ENCODE data around the gene FARP1. TPM values are rescaled to one million over a fixed set of nuclear protein-coding genes. Genes with fewer than 3 reads are reported as not detected.

The FARP1 gene
- total RNA-seq, 4 donors from 2014 or later, result 21.2 to 56.5 (median 35.1) TPM

- H3K36me3 ChIP-seq, result no peaks in the 10 kb centered on the region
- H3K27me3 ChIP-seq, result no peaks in the 10 kb centered on the region
- TF ChIP-seq POLR2AphosphoS5 (IDR thresholded peaks at IDR 0.05), result no peak
- no peak for TF ChIP-seq CTCF (IDR thresholded peaks at IDR 0.05)
- TF ChIP-seq EP300 (IDR thresholded peaks at IDR 0.05), result no peak
- TF ChIP-seq POLR2A (IDR thresholded peaks at IDR 0.05; ENCODE audit: low read depth), result no peak
- WGBS, result 54% methylated on average over 7 of the region's 7 CpGs
- peaks cover 5 to 25% (median 17%) of the 10 kb centered on the region in 4 donors for H3K4me1 ChIP-seq
- no peaks in the 10 kb centered on the region for H3K9me3 ChIP-seq
- H3K4me3 ChIP-seq, result no peak overlapping the region
- DNase-seq (ENCODE audit: extremely low spot score), result no peak
- intact Hi-C loops (cut with DNase I), result no loop called here
- H3K27ac ChIP-seq (replicated peaks in 1 of 4), result peak overlapping the region in 3 of 4 donors; percentile 29 to 33 (median 31)
Observed at GRCh38 chr13:98253526-98253925, 110.6 kb downstream of the FARP1 start.

GRCh38 chr13:98254513-98254912 lies 111.6 kb downstream of the FARP1 start:
- Histone ChIP-seq H3K9me3 (no peaks in the 10 kb centered on the region), H3K4me1 (peaks cover 5 to 25% (median 17%) of the 10 kb centered on the region in 4 donors), H3K27me3 (no peaks in the 10 kb centered on the region), H3K36me3 (no peaks in the 10 kb centered on the region), H3K27ac (replicated peaks in 1 of 4) (no peak overlapping the region), H3K4me3 (no peak overlapping the region)
- TF ChIP-seq EP300 (IDR thresholded peaks at IDR 0.05) (no peak), POLR2AphosphoS5 (IDR thresholded peaks at IDR 0.05) (no peak), CTCF (IDR thresholded peaks at IDR 0.05) (no peak), POLR2A (IDR thresholded peaks at IDR 0.05; ENCODE audit: low read depth) (no peak)
- no peak for DNase-seq (ENCODE audit: extremely low spot score)
- WGBS, result 85% methylated on average over 2 of the region's 2 CpGs
- intact Hi-C loops (cut with DNase I), result no loop called here

GRCh38 chr13:98258226-98258625 lies 115.3 kb downstream of the FARP1 start:
- H3K36me3 ChIP-seq, result no peaks in the 10 kb centered on the region
- intact Hi-C loops (cut with DNase I), result no loop called here
- H3K4me1 ChIP-seq, result peaks cover 0 to 25% (median 18%) of the 10 kb centered on the region in 4 donors
- H3K9me3 ChIP-seq, result no peaks in the 10 kb centered on the region
- DNase-seq (ENCODE audit: extremely low spot score), result no peak
- WGBS, result 89% methylated on average over 4 of the region's 4 CpGs
- TF ChIP-seq CTCF (IDR thresholded peaks at IDR 0.05) (no peak), POLR2A (IDR thresholded peaks at IDR 0.05; ENCODE audit: low read depth) (no peak), POLR2AphosphoS5 (IDR thresholded peaks at IDR 0.05) (no peak), EP300 (IDR thresholded peaks at IDR 0.05) (no peak)
- no peak overlapping the region for H3K4me3 ChIP-seq
- no peak overlapping the region for H3K27ac ChIP-seq (replicated peaks in 1 of 4)
- H3K27me3 ChIP-seq, result no peaks in the 10 kb centered on the region

GRCh38 chr13:98260357-98261164 lies 117.7 kb downstream of the FARP1 start:
- WGBS, result 63% methylated on average over 7 of the region's 8 CpGs
- Histone ChIP-seq H3K27me3 (no peaks in the 10 kb centered on the region), H3K9me3 (no peaks in the 10 kb centered on the region), H3K27ac (replicated peaks in 1 of 4) (peak overlapping the region in 1 of 4 donors; percentile 19), H3K4me1 (peaks cover 0 to 17% (median 15%) of the 10 kb centered on the region in 4 donors), H3K36me3 (no peaks in the 10 kb centered on the region), H3K4me3 (no peak overlapping the region)
- TF ChIP-seq CTCF (IDR thresholded peaks at IDR 0.05), result no peak
- no peak for TF ChIP-seq POLR2A (IDR thresholded peaks at IDR 0.05; ENCODE audit: low read depth)
- TF ChIP-seq POLR2AphosphoS5 (IDR thresholded peaks at IDR 0.05), result no peak
- no peak for TF ChIP-seq EP300 (IDR thresholded peaks at IDR 0.05)
- DNase-seq (ENCODE audit: extremely low spot score), result no peak
- intact Hi-C loops (cut with DNase I), result no loop called here

Measured in esophagus muscularis mucosa (tissue), 4 donors.